Heart left ventricle (tissue), 13 donors: ENCODE data around the gene MLN.

Source experiments
- CTCF ChIP-seq, 12 donors: fragments of 200-600 bp; sonication (generic) in 4 of 12; IDR thresholded peaks; one replicate each; pipeline versions ENCODE4 v1.5.0 to v1.8.0; 2018 to 2022; ENCODE audit warnings: antibody characterized with exemption in 12 of 12, mild to moderate bottlenecking in 5 of 12
- POLR2A ChIP-seq, 2 donors: fragments of 450-650 bp; IDR thresholded peaks; one replicate each; pipeline ENCODE4 v1.6.1; 2017; ENCODE audit warnings: antibody characterized with exemption in 2 of 2, mild to moderate bottlenecking in 2 of 2, moderate library complexity in 2 of 2
- donor health status: ischemic (EF 13 %, LVEDD 7.1; RV severe dilation, severe dysfunction).
- donor health status: DM: no; HTN: yes; CAD: no.
- donor health status: DM: no; HTN: no; CAD: no.
- donor health status: ischemic (EF 25% LVEDD 6.9; RV normal size, moderate dysfunction).
- donor health status: ischemic (EF 25% LVEDD 5.7; RV mildly dilated, moderate dysfunction).
- donor health status: ischemic (EF 35%, LVEDD 5.7; RV mildly dilated, moderate dysfunction).
- donor health status: nonischemic (EF 11% LVEDD 7.7; RV severe dilation, severe dysfunction).
- donor health status: DM: yes; HTN: yes; CAD: no.
- donor health status: PGD.
- donor health status: ischemic (EF 29% LVEDD 5.4; RV normal size, mild dysfunction).
- donor health status: nonischemic (EF 23%, LVEDD 6.1; RV moderate dilation, normal function).

GRCh38 chr6:33847867-33848266, 44.1 kb upstream of the MLN start:
- TF ChIP-seq CTCF (IDR thresholded peaks at IDR 0.05) (no peak), POLR2A (IDR thresholded peaks at IDR 0.05) (no peak)
